HFF-Myc (cell line): ENCODE data around the gene KIF26A.
A peak's percentile ranks its signal among the peaks of the same experiment; 100 is the strongest.
"Not testable (repeated sequence)": the region's sequence is repeated elsewhere in the genome, so short reads cannot be mapped to it uniquely, and the experiment has no call there.

Source experiments
- DNase-seq: peaks from one replicate; pipeline ENCODE4 v3.0.0-alpha.2; 2011; ENCODE audit warnings: low read depth; ENCODE audit errors: extremely low read depth
- H3K4me3 ChIP-seq: replicated peaks from 2 replicates; pipeline ENCODE4 v1.5.1; 2011; ENCODE audit warnings: low read depth, mild to moderate bottlenecking, control low read depth, low read length
- TF ChIP-seq, protein P1 (sequence below): IDR thresholded peaks from 2 replicates; pipeline ENCODE4 v1.5.1; 2012; ENCODE audit warnings: mild to moderate bottlenecking, low read depth, low read length, control low read depth; ENCODE audit errors: missing control alignments

KIF26A gene

DNA sequence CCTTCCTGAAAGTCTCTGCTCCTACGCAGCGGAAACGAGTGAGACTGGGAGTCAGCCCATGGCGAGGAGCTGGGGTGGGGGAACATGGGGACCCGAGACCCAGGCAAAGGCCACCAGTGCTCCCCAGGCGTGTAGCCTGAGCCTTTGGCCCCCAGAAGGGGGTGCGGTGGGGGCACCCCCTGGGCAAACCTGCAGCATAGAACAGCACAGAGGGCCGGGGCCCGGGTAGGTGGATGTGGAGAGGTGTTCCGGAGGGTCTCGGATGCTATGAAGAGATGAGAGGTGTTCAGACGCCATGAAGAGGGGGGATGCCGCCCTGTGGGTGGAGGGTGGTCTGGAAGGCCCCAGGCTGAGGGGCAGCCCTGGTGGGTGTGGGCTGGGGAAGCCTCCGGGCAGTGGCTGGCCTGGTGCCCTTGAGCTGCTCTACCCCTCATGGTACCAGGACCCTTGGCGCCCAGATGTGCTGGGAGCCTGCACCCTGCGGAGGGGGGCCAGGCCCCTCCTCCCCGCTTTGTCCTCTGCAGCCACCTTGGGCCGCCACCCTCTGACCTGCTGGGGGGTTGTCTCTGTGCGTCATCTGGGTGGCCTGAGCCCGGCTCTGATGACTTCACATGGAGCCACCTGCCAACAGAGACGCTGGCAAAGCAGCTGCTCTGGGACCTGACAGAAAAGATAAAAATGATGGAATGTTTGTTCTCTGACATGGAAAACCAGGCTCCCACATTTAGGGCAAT lies 83.4 kb downstream of the KIF26A start:
- no peak overlapping the region for H3K4me3 ChIP-seq
- TF ChIP-seq, protein P1, sequence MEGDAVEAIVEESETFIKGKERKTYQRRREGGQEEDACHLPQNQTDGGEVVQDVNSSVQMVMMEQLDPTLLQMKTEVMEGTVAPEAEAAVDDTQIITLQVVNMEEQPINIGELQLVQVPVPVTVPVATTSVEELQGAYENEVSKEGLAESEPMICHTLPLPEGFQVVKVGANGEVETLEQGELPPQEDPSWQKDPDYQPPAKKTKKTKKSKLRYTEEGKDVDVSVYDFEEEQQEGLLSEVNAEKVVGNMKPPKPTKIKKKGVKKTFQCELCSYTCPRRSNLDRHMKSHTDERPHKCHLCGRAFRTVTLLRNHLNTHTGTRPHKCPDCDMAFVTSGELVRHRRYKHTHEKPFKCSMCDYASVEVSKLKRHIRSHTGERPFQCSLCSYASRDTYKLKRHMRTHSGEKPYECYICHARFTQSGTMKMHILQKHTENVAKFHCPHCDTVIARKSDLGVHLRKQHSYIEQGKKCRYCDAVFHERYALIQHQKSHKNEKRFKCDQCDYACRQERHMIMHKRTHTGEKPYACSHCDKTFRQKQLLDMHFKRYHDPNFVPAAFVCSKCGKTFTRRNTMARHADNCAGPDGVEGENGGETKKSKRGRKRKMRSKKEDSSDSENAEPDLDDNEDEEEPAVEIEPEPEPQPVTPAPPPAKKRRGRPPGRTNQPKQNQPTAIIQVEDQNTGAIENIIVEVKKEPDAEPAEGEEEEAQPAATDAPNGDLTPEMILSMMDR: no peak
- no peak for DNase-seq

DNA sequence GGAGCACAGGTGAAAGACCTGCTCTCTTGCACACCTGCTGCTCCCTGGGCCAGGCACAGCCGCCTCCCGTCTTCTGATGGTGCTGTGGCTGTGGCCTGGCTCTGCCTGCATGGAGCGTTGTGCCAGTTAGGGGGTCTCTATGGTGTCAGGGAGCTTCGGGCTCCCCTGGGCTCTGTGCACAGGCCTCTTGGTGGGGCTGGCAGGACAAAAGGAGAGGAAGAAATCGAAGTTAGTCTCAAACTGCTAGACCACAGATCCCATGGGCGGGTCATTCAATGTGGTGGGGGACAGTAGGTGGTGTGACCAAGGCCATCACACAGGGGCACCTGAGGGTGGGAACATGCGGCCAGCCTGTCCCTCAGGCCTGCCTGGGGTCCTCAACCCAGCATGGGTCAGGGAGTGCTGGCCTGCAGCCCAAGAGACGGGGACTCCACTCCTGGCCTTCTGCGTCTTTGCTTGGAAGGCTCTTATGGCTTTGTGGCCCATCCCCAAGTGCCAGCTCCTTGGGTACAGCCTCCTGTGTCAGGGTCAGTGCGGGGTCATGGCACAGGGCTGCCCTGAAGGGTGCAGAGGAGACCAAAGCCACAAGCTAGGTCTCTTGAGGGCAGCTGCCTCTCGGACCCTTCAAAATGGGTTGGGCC lies 84.1 kb downstream of the KIF26A start:
- TF ChIP-seq, protein P1: no peak
- no peak overlapping the region for H3K4me3 ChIP-seq
- DNase-seq: no peak

DNA sequence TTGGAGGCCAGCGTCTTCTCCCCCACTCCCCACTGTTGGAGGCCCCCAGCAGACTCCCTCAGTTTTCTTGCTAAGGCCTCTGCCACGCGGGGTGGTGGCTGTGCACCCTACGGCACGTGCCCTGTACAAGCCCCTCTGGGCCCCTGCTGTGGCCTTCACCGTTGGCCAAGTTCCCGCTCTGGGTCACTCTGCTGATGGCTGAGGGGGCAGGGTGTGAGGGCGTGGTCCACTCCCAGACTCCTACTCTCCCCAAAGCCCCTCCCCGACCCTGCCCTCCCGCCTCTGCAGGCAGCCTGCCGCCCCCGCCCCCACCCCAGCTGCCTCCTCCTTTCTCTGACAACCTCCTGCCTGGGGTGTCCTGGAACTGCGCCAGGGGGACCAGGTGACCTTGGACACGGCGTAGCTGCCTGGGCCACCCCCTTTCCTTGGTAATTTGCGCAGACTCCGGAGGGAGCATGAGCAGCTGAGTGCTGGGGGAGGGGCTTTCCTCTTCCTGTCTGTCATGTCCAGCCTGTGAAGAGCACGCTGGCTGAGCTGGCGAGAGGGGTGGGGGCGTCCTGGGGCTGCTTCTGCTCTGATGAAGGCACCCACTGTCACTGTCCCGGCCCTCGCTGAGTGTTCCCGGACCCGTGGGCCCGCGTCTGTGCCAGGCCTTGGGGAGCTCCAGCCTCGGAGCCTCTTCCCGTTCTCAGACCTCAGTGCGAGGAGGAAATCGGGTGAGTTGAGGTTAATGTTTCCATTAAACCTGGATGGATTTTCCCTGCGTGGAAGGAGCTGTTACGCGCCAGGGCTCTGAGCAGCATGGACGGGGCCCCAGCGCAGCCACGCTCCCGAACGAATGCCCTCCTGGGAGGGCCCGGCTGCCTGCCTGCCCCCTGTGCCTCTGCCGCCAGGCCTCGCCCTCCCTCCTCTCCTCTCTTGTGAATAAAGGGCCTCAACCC lies 85.0 kb downstream of the KIF26A start:
- DNase-seq: no peak
- H3K4me3 ChIP-seq: no peak overlapping the region
- TF ChIP-seq, protein P1: no peak

DNA sequence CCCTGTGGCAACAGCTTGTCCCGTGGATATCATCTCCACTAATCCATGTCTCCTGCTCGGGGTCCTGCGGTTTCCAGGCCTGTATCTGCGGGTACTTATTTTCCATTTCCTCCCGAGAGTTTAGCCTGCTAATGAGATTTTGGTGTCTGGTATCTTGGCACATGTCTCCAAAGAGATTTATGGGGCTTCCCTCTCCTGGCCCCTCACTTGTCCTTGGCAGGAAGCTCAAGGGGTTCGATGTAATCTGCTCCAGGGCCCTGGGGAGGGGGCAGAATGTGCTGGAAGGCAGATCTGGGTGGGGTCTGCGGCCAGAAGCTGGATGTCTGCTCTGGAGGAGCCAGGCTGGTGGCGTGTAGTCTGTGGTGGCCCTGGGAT lies 85.7 kb downstream of the KIF26A start:
- TF ChIP-seq, protein P1: no peak
- no peak overlapping the region for H3K4me3 ChIP-seq
- DNase-seq: no peak

DNA sequence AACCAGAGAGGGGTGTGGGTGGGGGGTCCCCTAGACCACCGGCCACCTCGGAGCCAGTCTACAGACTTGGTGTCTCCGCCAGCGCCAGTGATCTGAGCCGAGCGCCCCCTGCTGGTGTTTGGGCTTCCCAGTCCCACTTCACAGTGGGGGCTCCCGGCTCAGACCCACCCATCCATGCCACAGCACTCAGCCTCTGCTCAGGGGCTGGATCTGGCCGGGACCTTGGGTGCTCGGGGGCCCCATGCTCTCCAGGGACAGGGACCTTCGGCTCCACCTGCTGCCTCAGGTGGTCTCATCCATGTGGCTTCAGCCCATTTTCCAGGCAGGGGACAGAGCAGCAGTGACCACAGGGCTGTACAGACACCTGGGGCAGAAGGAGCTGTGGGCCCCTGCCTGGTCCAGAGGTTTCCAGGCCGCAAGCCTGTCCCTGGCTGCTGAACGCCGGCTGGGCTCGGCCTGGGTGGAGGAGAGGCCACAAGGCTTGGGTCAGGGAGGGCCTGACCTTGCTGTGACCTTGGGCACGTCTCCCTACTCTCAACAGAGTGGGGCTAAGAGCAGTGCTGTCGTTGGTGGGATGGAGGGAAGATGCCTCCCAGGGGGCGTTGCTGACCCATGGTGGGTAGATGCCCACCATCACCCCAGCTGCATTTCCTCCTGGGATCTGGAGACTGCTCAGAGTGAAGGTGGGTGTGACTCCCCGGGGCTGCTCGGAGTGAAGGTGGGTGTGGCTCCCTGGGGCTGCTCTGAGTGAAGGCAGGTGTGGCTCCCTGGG lies 86.3 kb downstream of the KIF26A start:
- no peak for DNase-seq
- TF ChIP-seq, protein P1: peak; percentile 24
- no peak overlapping the region for H3K4me3 ChIP-seq

DNA sequence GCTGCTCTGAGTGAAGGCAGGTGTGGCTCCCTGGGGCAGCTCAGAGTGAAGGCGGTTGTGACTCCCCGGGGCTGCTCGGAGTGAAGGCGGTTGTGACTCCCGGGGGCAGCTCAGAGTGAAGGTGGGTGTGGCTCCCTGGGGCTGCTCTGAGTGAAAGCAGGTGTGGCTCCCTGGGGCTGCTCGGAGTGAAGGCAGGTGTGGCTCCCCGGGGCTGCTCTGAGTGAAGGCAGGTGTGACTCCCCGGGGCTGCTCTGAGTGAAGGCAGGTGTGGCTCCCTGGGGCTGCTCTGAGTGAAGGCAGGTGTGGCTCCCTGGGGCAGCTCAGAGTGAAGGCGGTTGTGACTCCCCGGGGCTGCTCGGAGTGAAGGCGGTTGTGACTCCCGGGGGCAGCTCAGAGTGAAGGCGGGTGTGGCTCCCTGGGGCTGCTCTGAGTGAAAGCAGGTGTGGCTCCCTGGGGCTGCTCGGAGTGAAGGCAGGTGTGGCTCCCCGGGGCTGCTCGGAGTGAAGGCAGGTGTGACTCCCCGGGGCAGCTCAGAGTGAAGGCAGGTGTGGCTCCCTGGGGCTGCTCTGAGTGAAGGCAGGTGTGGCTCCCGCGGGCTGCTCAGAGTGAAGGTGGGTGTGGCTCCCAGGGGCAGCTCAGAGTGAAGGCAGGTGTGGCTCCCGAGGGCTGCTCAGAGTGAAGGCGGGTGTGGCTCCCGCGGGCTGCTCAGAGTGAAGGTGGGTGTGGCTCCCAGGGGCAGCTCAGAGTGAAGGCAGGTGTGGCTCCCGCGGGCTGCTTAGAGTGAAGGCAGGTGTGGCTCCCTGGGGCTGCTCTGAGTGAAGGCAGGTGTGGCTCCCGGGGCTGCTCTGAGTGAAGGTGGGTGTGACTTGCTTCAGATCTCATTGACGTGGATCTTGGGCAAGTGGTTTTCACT lies 87.1 kb downstream of the KIF26A start:
- not testable (repeated sequence) for H3K4me3 ChIP-seq, DNase-seq
